GM12891 (cell line): Measurements from ENCODE around the gene CTPS1. TPM values are rescaled to one million over a fixed set of nuclear protein-coding genes. Genes with fewer than 3 reads are reported as not detected.

Experiments
- DNase-seq: peaks from one replicate; pipeline ENCODE4 v3.0.0; 2011; ENCODE audit warnings: low spot score; ENCODE audit not compliant: insufficient read length
- FAIRE-seq: peaks from 2 replicates; lab custom pipeline; 2011; peaks lifted over from hg19 to GRCh38; lab: Jason Lieb, UNC
- PAX5 ChIP-seq: IDR thresholded peaks from 2 replicates; pipeline ENCODE4 v1.6.1; 2011; ENCODE audit warnings: low read length, moderate library complexity, mild to moderate bottlenecking; ENCODE audit not compliant: insufficient read depth, severe bottlenecking
- POLR2A ChIP-seq: IDR thresholded peaks from 2 replicates; pipeline ENCODE4 v1.6.1; 2011; ENCODE audit warnings: low read depth, low read length, control low read depth
- POLR2AphosphoS5 ChIP-seq: IDR thresholded peaks from 2 replicates; pipeline ENCODE4 v1.6.1; 2011; ENCODE audit warnings: low read depth, low read length, control low read depth
- POU2F2 ChIP-seq: IDR thresholded peaks from 2 replicates; pipeline ENCODE4 v1.6.1; 2011; ENCODE audit warnings: low read depth, mild to moderate bottlenecking, control low read depth, low read length, moderate library complexity
- SPI1 ChIP-seq: IDR thresholded peaks from 2 replicates; pipeline ENCODE4 v1.6.1; 2011; ENCODE audit warnings: low read depth, low read length, control low read depth
- TAF1 ChIP-seq: IDR thresholded peaks from 2 replicates; pipeline ENCODE4 v1.6.1; 2011; ENCODE audit warnings: low read depth, low read length, control low read depth
- polyA plus RNA-seq: library from polyadenylated mRNA; unstranded; fragments of >200 nt; gene quantifications from one replicate; pipeline ENCODE4 v1.2.1, GENCODE V29; 2012; ENCODE audit warnings: low read depth, missing spikeins, inconsistent platforms; ENCODE audit not compliant: missing spikeins

The CTPS1 gene, protein sequence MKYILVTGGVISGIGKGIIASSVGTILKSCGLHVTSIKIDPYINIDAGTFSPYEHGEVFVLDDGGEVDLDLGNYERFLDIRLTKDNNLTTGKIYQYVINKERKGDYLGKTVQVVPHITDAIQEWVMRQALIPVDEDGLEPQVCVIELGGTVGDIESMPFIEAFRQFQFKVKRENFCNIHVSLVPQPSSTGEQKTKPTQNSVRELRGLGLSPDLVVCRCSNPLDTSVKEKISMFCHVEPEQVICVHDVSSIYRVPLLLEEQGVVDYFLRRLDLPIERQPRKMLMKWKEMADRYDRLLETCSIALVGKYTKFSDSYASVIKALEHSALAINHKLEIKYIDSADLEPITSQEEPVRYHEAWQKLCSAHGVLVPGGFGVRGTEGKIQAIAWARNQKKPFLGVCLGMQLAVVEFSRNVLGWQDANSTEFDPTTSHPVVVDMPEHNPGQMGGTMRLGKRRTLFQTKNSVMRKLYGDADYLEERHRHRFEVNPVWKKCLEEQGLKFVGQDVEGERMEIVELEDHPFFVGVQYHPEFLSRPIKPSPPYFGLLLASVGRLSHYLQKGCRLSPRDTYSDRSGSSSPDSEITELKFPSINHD
- 33.7 TPM for polyA plus RNA-seq

DNA sequence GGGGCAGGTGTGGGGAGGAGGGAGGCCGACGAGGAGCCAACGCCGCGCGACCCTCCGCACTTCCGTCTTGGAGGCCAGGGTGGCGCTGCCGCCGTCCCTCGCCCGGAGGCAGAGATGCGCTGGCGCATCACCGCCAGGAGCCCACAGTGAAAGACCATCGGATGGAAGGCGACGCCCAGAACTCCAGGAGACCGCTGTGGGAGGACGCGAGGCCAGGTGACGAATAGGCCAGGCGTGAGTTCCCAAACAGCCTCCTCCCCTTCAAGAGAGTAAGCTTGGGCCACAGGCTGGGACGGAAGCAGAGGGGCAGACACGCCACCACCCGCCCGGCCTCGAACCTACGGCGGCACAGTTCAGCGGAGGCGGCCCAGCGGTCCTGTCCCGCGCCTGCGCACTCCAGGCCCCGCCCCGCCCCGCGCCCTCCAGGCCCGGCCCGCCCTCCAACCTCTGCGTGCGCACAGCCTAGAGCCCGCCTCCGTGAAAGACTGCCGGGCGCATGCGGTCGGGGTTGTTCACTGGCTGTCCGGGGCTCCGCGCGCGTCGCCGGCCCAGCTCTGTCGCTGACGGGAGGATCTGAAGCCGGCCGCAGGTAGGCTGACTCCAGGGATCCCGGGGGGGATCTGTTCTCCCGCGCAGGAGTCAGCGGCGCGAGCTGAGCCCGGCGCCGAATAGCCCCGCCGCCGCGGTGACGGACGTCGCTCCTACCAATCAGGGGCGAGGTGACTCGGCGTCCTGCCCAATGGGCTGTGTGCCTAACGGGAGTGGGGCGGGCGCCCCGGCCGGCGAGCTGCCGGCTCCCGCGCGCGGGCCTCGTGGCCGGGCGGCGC lies at the start of gene CTPS1:
TSS of gene CTPS1 (plus strand) at position 456 of the 827 bp plus-strand sequence. CDS start 3,595 bp downstream, outside the sequence.
- DNase-seq, result peak; percentile 96
- TF ChIP-seq TAF1 (peak; percentile 55; the same call in 1 of the 2 replicates), PAX5 (no peak), POLR2A (peak; percentile 61; the same call in 1 of the 2 replicates), POLR2AphosphoS5 (peak; percentile 78), SPI1 (peak; percentile 30; the same call in 1 of the 2 replicates), POU2F2 (no peak)

DNA sequence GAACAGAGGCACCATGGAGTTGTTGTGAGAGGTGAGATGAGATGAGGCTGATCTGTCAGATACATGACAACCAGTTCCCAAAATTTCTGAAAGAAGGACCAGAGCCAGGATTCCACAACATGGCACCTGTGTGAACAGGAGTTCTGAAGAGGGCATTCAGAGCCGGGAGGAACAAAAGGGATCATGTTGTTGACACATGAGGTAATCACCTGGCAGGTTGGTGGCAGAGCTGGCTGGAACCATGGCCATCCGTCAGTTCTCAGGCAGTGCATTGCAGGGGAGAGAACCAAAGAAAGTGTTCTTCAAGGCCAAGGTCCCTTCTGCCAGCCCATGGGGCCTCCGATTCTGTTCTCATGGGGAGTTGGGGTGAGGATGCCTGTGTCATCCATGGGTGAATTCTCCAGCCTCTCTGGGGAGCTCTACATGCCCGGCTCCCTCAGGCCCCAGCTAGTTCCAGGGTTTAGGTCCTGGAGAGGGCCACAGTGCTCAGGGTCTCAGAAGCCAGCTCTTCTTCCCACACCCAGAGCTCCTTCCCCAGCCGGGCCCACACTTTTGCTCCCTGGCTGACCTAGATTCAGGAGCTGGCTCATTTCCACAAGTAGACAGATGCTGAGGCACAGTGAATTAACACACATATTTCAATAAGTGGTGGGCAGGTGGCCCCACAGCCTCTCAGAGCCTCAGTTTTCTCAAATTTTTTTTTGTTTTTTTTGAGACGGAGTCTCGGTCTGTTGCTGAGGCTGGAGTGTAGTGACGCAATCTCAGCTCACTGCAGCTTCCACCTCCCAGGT lies 49.1 kb upstream of the CTPS1 start:
- FAIRE-seq (no peak), DNase-seq (no peak)
- TF ChIP-seq POLR2AphosphoS5, result no peak
- no peak for TF ChIP-seq TAF1
- TF ChIP-seq PAX5, result no peak
- TF ChIP-seq POU2F2, result no peak
- TF ChIP-seq SPI1, result no peak
- no peak for TF ChIP-seq POLR2A

More for the DNA sequence above, at the start of gene CTPS1:
- FAIRE-seq, result peak; percentile 93

DNA sequence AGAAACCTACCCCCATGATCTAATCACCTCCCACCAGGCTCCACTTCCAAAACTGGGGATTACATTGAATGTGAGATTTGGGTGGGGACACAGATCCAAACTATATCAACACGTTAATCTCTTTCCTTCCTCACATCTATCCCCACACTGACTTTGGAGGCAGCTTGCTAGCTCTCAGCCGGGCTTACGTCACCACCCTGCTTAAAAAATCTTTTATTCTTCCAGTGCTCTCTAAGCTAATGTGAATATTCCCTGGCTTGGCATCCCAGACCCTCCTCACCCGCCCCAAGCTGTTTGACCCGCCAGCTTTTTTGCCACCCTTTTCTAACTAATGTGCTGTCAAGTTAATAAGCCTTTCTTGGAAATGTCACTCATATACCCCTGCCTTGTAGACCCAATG lies 47.9 kb upstream of the CTPS1 start:
- TF ChIP-seq PAX5, result no peak
- no peak for TF ChIP-seq POLR2AphosphoS5
- no peak for TF ChIP-seq POU2F2
- no peak for TF ChIP-seq TAF1
- TF ChIP-seq SPI1, result no peak
- TF ChIP-seq POLR2A, result no peak

DNA sequence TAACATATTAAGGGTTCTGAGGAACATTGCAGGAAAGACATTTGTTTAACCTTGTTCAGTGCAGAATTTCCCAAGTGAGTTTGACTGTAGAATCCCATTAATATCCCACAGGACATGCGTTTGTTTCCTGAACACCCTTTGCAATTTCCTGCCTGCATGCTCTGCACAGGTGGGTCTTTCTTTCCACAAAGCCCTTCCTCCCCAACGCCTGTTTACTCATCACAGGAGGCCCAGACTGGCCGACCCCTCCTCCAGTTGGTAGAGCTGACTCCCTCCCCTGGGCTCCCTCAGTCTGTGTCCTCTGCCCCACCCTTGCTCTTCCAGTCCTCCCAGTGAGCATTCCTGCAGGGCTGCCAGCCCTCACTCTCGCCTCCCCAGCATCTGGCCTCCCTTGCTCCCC lies 47.5 kb upstream of the CTPS1 start:
- TF ChIP-seq SPI1, result no peak
- TF ChIP-seq POLR2AphosphoS5, result no peak
- no peak for TF ChIP-seq POLR2A
- no peak for TF ChIP-seq PAX5
- no peak for TF ChIP-seq TAF1
- no peak for TF ChIP-seq POU2F2
- DNase-seq (no peak), FAIRE-seq (no peak)

More for the DNA sequence above, 47.9 kb upstream of the CTPS1 start:
- no peak for FAIRE-seq
- DNase-seq, result no peak

DNA sequence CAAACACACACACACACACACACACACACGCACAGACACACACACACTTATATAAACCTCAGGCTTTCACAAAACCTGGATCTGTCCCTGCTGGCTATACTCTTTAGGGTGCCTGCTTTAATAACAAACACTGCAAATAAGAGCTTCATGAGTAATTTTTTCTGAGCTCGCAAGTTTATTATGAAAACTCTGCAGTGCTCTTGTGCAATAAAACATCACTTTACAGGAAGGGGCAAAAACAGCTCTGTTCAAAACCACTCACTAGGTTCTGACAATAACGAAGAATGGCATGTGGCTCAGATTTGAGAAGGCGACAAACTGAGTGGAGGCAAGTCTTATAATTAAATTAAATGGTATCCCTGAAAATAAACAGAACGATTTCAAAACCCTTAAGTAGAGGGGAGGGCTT lies 42.6 kb upstream of the CTPS1 start:
- no peak for DNase-seq
- TF ChIP-seq POLR2A, result no peak
- no peak for FAIRE-seq

DNA sequence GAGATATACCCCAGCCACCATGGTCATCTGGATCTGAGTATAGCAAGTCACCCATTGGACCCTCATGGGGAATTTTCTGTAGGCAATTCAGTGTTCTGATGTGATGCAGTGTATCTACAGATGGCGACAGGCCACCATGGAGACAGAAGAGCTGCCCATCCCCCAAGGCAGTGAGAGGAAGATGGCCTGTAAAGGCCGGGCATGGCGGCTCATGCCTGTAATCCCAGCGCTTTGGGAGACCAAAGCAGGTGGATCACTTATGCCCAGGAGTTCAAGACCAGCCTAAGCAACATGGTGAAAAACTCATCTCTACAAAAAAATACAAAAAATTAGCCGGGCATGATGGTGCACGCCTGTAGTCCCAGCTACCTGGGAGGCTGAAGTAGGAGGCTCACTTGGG lies 41.1 kb upstream of the CTPS1 start:
- no peak for FAIRE-seq
- no peak for DNase-seq
- no peak for TF ChIP-seq SPI1
- TF ChIP-seq POLR2A, result no peak
- TF ChIP-seq PAX5, result no peak
- TF ChIP-seq POLR2AphosphoS5, result no peak
- TF ChIP-seq POU2F2, result no peak
- no peak for TF ChIP-seq TAF1

DNA sequence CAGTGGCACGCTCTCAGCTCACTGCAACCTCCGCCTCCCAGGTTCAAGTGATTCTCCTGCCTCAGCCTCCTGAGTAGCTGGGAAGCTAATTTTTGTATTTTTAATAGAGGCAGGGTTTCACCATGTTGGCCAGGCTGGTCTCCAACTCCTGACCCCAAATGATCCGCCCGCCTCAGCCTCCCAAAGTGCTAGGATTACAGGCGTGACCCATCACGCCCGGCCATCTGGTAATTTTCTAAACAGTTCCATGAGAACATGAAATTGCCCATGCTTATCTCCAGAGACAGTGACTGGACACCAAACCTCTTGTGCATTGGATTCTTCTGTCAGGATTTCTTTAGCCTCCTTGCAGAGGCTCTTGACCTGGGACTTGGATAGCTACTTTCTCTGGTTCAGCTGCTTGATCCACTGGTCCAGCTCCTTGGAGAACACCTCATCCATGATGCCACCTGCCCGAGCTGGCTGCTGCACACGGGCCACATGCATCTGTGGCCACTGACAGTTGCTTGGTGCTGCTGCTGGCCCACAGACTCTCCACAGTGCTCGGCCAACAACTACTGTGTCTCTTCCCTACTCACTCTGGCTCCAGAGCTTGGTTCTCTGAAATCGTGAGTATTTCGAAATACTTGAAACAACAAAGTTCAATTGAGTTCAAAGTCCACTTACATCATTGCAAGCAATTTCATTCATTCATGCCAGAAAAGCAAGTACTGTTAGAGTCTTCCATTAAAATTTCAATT lies 40.0 kb upstream of the CTPS1 start:
- FAIRE-seq (no peak), DNase-seq (no peak)
- TF ChIP-seq SPI1, result no peak

DNA sequence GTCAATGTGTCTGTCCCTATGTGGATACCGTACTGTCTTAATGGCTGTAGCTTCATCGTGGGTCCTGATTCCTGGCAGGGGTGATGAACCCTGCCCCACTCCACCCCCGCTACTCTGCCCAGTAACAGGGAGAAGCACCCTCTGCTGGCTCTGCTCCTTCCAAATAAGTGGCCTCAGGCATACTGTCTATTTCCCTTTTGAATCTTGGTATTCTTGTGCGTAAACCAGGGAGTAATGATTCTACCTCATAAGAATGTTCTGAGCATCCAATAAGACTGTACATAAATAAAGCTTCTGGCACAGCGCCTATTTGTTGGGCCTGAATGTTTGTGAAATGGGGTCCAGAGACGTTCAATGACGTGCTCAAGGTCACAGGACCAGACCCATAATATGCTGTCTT lies 35.2 kb upstream of the CTPS1 start:
- no peak for TF ChIP-seq POLR2A
- TF ChIP-seq POLR2AphosphoS5, result no peak
- no peak for TF ChIP-seq SPI1
- no peak for TF ChIP-seq PAX5
- TF ChIP-seq POU2F2, result no peak
- no peak for TF ChIP-seq TAF1
- DNase-seq (no peak), FAIRE-seq (no peak)
